ENCODE results near the gene TOB1. TPM values are rescaled to one million over a fixed set of nuclear protein-coding genes. Genes with fewer than 3 reads are reported as not detected.

TOB1 gene
- total RNA-seq, 1 experiment from 2014 or later = 3.3 TPM

Other genes starting within 250 kb of the TOB1 start
- gene ABCC3, start 231.5 kb downstream of the TOB1 start, total RNA-seq (2014; rRNA removed; shearing (Covaris generic)) = 10.4 and 14.3 TPM in 2 replicates
- 17.6 and 22.6 TPM in 2 replicates for gene ANKRD40, start 158.4 kb downstream of the TOB1 start, total RNA-seq (2014; rRNA removed; shearing (Covaris generic))
- gene LUC7L3, start 146.8 kb downstream of the TOB1 start, total RNA-seq (2014; rRNA removed; shearing (Covaris generic)) = 20.9 and 40.3 TPM in 2 replicates
- gene ANKRD40CL, start 98.8 kb downstream of the TOB1 start, total RNA-seq (2014; rRNA removed; shearing (Covaris generic)) = not detected in 2 replicates
- gene WFIKKN2, start 30.8 kb downstream of the TOB1 start, total RNA-seq (2014; rRNA removed; shearing (Covaris generic)) = not detected in 2 replicates

Measured in Daoy (cell line).